Measurements from ENCODE around the gene GYPC.

Gene GYPC

DNA sequence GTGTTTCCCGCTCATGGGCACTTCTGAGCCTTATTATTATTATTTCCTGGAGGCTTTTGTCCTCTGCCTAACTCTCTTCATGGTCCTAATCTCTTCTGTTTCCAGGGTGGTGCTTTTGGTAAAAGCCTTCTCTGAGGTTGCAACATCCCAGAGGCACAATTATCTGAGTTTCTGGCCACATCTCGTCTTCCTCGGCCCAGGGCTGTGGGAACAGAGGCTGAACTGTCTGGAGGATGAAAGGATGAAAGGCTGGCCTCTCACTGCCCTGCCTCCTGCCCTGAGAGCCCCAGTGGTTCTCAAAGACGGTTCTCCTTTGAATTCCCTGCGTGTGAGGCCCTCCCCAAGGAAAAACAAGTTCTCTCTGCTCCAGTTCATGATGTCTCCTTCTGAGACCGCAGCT lies 13.8 kb downstream of the GYPC start:
- TF ChIP-seq, protein P1, sequence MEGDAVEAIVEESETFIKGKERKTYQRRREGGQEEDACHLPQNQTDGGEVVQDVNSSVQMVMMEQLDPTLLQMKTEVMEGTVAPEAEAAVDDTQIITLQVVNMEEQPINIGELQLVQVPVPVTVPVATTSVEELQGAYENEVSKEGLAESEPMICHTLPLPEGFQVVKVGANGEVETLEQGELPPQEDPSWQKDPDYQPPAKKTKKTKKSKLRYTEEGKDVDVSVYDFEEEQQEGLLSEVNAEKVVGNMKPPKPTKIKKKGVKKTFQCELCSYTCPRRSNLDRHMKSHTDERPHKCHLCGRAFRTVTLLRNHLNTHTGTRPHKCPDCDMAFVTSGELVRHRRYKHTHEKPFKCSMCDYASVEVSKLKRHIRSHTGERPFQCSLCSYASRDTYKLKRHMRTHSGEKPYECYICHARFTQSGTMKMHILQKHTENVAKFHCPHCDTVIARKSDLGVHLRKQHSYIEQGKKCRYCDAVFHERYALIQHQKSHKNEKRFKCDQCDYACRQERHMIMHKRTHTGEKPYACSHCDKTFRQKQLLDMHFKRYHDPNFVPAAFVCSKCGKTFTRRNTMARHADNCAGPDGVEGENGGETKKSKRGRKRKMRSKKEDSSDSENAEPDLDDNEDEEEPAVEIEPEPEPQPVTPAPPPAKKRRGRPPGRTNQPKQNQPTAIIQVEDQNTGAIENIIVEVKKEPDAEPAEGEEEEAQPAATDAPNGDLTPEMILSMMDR (IDR thresholded peaks at IDR 0.05; ENCODE audit: extremely low read depth, missing control alignments) = no peak
- no peak for DNase-seq (ENCODE audit: low spot score)

DNA sequence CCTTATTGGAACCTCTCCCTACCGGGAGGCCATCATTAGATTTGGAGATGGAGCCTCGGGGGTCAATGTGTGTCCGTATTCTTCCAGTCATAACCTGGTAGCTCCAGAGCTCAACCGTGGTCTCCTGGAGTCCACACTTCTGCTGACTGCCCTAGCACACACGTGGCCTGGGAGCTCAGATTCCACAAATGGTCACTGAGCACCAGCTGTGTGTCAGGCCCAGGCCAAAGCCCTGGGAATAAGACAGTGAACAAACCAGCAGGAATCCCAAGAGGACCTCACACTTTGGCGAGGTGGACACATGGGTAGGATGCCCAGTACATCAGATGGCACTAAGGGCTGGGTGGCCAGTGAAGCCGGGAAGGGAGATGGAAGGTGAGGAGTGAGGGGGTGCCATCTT lies 15.5 kb downstream of the GYPC start:
- TF ChIP-seq, protein P1 (IDR thresholded peaks at IDR 0.05; ENCODE audit: extremely low read depth, missing control alignments) = no peak
- DNase-seq (ENCODE audit: low spot score) = no peak

DNA sequence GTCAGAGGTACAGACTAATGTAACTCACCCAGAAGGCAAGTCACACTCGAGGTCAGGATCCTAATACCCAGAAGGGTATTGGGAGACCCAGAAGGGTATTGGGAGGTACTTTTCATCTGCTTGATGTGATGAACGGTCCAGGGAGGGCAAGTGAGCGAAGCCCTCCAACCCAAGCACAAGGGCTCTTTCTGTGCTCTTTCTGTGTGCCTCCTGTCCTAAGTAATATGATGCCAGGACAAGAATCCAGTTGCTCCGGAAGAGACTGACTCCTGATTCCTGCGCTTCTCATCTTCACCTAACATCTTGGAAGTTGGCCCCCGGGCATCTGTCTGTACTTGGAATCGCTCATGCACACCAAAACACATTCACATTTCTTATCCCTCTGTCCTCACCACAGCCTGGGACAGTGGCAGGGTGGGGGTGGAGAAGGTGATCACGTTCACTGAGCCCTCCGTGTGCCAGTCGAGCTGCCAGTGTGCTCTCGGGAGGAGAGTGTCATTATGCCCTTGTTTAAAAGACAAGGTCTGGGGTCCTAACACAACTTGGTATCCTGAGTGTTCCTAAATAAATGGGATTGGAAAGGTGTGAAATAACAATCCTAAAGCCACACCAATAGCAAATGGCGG lies 17.1 kb downstream of the GYPC start:
- no peak for DNase-seq (ENCODE audit: low spot score)
- TF ChIP-seq, protein P1 (IDR thresholded peaks at IDR 0.05; ENCODE audit: extremely low read depth, missing control alignments) = no peak

DNA sequence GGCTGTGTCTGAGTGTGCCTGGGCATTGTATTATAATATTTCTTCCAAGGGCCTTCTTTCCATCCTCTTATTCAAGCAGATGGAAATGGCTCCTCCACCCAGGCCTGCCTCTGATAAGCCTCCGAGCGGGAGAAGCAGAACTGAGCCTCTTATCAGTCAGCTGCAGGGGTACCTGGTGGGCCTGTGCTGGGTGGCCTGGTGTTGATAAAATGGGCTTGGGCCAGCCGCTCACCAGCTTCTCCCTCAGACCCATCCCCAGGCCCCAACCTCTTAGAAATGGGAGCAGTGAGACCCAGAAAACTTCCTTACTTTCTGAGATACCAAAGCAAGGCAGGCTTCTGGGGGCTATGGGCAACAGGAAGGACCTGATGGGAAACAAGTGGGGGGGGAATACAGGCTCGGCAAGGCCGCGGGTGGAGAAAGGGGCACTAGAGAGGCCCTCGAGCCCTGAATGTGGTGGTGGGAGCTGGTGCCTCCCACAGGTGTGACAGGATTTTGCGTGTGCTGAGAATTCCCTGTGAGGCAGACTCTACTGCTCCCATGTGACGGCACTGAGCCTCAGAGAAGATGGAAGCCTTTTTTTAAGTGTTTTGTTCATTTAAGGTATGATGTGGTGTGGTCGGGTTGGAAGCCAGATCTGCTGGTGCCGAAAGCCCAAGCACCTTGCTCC lies 18.3 kb downstream of the GYPC start:
- TF ChIP-seq, protein P1 (IDR thresholded peaks at IDR 0.05; ENCODE audit: extremely low read depth, missing control alignments) = no peak

DNA sequence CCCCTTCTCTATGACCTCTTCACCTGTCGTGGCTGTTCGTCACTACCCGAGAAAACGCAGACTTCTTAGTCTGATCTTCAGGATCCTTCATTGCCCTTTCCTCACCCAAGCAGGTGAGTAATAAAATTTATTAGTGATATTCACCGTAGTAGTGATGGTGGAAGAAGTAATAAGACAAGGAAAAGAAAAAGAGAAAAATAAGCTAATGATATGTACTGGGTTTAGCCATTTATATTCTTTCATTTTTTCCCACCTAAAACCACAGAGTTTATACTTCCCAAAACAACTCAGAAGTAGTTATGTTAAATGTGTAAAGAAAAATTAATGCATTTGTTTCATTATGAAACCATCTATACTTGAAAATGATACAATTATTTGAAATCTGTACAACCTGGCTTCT lies 19.7 kb downstream of the GYPC start:
- TF ChIP-seq, protein P1 (IDR thresholded peaks at IDR 0.05; ENCODE audit: extremely low read depth, missing control alignments) = no peak
- DNase-seq (ENCODE audit: low spot score) = no peak

More for the DNA sequence above, 18.3 kb downstream of the GYPC start:
- DNase-seq (ENCODE audit: low spot score) = no peak

DNA sequence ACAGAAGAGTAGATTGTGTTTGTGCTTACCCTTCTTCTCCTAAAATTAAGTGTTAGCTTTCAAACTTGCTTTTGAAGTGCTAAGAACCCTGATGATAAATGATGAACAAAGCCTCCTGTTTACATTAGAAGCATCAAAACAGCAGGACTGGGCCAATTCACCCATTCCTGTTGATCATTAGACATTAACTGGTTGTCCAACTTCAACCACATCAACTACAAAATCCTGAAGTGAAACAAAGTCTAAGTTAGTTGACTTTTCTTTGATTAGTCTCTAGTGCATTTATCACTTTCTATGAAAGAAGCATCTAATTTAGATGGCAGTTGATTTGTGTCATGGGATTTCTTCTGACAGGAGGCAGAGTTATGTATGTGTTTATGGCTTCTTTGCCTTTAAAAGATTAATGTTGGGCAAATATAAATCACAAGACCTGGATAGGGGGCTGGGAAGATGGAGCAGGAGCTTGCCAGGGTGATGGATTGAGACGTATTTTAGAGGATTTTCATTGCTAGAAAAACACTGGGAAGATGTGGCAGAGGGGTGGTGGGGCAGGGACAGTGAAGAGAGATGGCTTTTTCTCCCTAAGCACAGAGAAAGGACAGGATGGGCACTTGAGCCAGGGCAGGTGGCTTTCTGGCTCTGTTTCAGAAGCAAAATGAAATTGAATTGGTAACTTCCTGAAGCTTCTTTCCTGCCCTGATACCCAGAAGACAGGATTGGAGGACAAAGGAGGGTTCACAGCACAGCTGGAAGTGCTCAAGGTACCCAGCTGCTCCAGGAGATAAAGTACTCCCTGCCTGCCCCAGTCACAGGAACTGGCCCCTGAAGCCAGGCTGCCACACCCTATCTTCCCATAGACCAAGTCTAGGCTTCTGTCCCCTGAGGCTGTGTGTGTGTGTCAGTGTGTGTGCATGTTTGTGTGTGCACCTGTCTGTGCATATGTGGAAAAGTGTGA lies 20.5 kb downstream of the GYPC start:
- DNase-seq (ENCODE audit: low spot score) = no peak
- TF ChIP-seq, protein P1 (IDR thresholded peaks at IDR 0.05; ENCODE audit: extremely low read depth, missing control alignments) = no peak

DNA sequence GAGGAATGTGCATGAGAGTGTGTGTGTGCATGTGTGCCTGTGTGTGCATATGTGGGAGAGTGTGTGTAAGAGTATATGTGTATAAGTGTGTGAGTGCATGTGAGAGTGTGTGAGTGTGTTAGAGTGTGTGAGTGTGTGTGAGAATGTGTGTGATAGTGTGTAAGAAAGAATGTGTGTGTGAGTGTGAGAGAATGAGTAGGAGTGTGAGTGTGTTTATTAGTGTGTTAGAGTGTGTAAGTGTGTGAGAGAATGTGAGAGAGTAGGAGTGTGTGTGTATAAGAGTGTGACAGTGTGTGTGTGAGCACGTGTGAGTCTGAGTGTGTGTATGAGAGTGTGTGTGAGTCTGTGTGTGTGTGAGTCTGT lies 21.2 kb downstream of the GYPC start:
- DNase-seq (ENCODE audit: low spot score) = no peak
- TF ChIP-seq, protein P1 (IDR thresholded peaks at IDR 0.05; ENCODE audit: extremely low read depth, missing control alignments) = no peak
